ENCODE results near the gene GLG1.

GLG1 gene

DNA sequence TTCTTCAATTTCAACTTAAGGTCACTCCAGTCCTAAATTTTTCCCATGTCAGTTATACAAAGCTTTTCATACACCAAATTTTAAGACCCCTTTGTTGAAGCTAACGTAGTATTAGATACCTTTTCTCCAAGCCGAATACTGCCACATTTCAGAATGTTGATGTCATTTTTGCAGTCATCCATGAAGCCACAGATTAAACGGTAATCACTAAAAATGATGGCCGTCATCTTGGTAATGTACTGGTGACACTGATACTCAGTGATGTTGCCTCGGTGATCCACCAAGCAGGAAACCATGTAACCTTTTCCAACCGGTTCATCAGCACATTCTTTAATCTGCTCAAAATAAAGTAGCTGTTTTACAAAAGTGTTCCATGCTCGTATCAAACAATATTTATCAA lies 103.5 kb downstream of the GLG1 start:
- H3K27ac ChIP-seq = no peak overlapping the region
- no peak for TF ChIP-seq ZFX (IDR thresholded peaks at IDR 0.05)
- TF ChIP-seq, protein P1, sequence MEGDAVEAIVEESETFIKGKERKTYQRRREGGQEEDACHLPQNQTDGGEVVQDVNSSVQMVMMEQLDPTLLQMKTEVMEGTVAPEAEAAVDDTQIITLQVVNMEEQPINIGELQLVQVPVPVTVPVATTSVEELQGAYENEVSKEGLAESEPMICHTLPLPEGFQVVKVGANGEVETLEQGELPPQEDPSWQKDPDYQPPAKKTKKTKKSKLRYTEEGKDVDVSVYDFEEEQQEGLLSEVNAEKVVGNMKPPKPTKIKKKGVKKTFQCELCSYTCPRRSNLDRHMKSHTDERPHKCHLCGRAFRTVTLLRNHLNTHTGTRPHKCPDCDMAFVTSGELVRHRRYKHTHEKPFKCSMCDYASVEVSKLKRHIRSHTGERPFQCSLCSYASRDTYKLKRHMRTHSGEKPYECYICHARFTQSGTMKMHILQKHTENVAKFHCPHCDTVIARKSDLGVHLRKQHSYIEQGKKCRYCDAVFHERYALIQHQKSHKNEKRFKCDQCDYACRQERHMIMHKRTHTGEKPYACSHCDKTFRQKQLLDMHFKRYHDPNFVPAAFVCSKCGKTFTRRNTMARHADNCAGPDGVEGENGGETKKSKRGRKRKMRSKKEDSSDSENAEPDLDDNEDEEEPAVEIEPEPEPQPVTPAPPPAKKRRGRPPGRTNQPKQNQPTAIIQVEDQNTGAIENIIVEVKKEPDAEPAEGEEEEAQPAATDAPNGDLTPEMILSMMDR (conservative IDR thresholded peaks at IDR 0.05) = no peak

DNA sequence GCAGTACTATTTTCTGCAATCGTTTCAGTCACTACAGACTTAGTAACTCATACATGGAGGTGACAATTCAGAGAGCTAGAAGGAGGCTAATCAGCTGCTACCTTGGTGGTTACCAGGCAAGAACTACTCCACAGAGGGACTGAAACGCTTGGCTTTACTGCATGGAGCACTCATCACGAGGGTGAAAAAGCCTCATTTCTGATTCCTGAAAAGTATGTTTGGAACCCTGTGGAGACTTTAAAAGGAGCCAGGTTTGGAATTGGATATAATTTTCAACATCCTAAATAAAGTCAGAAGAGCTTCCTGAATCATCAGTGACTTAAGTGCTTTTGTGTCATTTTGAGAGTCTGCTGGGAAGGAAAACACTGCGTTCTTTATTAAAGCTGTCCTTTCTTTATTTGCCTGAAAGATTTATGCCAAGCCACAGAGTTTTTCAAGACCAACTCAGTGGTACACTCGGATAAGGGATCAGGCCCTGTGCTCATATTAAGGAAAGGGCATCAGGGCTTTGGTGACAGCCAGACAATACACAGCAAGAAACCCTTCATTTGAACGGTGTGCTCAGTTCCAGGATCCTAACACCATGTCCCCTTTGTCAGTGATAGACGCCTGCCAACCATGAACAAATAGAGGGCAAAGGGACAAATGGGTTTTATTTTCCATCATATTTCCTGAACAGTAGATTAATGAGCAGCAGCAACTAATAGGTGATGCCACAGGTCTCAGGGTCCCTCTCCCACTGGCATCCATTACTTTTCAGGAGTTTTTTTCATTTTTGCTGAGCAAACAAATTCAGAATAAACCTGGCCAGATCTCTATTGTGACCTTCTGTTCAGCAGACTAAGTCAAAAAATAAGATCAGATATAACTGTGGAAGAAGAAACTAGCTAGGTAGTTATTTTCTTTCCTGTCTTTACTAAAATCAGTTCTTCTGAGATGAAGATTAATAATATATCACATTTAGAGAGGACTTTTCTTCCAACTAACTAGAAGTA lies 105.1 kb downstream of the GLG1 start:
- no peak overlapping the region for H3K27ac ChIP-seq
- TF ChIP-seq ZFX (IDR thresholded peaks at IDR 0.05) = no peak
- TF ChIP-seq, protein P1 (conservative IDR thresholded peaks at IDR 0.05) = no peak

DNA sequence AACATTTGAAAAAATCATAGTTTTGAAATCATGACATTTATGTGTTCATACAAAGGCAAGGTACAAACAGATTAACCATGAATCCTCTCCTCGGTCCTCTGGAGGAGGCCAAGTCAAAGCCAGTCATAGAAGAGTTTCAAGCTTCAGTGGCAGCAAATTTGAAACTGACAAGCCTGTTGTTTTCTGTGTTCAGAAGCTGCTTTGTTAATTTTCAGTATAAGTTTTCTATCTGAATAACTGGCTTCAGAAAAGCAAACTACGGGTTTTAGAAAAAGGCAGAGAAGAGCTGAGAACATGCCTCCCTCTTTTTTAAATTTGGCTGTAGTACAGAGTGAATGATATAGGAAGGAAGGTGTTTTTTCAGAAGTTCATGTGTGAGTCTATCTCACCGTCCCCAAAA lies 106.0 kb downstream of the GLG1 start:
- TF ChIP-seq ZFX (IDR thresholded peaks at IDR 0.05) = no peak
- TF ChIP-seq, protein P1 (conservative IDR thresholded peaks at IDR 0.05) = no peak
- no peak overlapping the region for H3K27ac ChIP-seq

DNA sequence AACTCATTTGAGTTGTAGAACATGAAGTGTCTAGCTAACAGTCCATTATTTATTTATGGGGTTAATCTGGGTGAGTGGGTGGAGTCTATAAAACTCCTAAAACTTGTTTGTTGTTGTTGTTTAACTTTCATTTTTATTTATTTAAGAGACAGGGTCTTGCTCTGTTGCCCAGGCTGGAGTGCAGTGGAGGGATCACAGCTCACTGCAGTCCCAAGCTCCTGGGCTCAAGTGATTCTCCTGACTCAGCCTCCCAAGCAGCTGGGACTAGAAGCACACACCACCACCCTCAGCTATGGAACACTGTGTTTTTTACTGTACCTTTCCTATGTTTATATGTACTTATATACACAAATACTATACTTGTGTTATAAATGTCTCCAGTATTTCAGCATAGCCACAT lies 107.8 kb downstream of the GLG1 start:
- TF ChIP-seq, protein P1 (conservative IDR thresholded peaks at IDR 0.05) = no peak
- no peak for TF ChIP-seq ZFX (IDR thresholded peaks at IDR 0.05)
- H3K27ac ChIP-seq = no peak overlapping the region

DNA sequence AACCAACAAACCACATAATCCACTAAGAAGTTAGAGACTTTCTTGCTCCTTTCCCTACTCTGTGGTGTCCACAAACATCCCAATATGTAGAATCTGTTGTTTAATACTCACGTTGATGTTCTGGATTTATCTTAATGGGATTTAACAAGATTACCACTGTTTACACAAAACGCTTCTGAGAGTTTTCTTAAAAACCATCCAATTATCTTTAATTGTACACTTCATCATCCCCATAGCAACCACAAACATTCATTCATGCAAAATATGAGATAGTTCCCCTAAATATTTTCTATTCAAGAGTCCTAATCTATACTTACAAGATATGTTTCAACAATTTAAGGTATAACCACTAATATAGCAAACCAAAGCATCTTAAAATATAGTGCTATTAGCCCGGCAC lies 109.2 kb downstream of the GLG1 start:
- TF ChIP-seq ZFX (IDR thresholded peaks at IDR 0.05) = no peak
- TF ChIP-seq, protein P1 (conservative IDR thresholded peaks at IDR 0.05) = no peak
- no peak overlapping the region for H3K27ac ChIP-seq

DNA sequence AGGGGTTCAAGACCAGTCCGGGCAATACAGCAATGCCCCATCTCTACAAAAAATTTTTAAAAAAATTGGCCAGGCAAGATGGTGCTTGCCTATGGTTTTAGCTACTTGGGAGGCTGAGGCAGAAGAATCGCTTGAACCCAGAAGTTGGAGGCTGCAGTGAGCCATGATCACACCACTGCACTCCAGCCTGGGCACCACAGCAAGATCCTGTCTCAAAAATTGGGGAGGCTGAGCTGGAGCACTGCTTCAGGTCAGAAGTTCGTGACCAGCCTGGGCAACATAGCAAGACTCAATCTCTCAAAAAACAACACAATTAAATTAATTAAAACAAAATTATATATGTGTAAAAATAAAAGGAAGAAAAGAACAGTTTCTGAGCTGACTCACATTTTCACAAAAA lies 110.9 kb downstream of the GLG1 start:
- no peak overlapping the region for H3K27ac ChIP-seq
- TF ChIP-seq, protein P1 (conservative IDR thresholded peaks at IDR 0.05) = no peak
- no peak for TF ChIP-seq ZFX (IDR thresholded peaks at IDR 0.05)

DNA sequence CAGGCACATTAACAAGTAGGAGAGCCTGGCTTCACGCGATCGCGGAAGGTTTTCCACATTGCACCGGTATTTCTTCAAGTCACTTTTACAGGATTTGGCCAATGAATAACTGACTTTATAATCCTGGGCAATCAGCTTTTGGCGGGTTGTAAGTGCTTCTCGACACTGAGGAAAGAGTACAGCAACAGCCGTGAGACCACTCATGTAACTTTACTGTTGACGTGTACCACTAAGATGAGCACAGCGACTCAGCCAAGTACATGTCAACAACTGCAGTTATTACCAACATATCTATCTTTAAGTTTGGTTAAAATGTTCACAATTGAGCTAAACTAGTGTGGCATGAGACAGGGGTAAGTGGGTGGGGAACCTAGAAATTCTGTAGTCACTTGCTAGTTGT lies 113.9 kb downstream of the GLG1 start:
- TF ChIP-seq, protein P1 (conservative IDR thresholded peaks at IDR 0.05) = no peak
- no peak for TF ChIP-seq ZFX (IDR thresholded peaks at IDR 0.05)
- H3K27ac ChIP-seq = no peak overlapping the region
